Measurements from ENCODE around the gene VWA3A.
"Not testable (repeated sequence)": the region's sequence is repeated elsewhere in the genome, so short reads cannot be mapped to it uniquely, and the experiment has no call there.

VWA3A gene

GRCh38 chr16:22195695-22196558 is 103.6 kb downstream of the VWA3A start:
- H3K27me3 ChIP-seq (ENCODE audit: insufficient read depth, poor library complexity, severe bottlenecking): no peaks in the 10 kb centered on the region
- H3K4me3 ChIP-seq (replicated peaks; ENCODE audit: insufficient read depth, low read length): peak overlapping the region; percentile 82
- 0 out of 2 replicates have a peak, but pooled peaks have one; percentile 15 for TF ChIP-seq GABPA (IDR thresholded peaks at IDR 0.05; ENCODE audit: low read depth)
- peak; percentile 53 for TF ChIP-seq CTCF (IDR thresholded peaks at IDR 0.05; ENCODE audit: insufficient read depth, low read length)
- TF ChIP-seq, protein P1, sequence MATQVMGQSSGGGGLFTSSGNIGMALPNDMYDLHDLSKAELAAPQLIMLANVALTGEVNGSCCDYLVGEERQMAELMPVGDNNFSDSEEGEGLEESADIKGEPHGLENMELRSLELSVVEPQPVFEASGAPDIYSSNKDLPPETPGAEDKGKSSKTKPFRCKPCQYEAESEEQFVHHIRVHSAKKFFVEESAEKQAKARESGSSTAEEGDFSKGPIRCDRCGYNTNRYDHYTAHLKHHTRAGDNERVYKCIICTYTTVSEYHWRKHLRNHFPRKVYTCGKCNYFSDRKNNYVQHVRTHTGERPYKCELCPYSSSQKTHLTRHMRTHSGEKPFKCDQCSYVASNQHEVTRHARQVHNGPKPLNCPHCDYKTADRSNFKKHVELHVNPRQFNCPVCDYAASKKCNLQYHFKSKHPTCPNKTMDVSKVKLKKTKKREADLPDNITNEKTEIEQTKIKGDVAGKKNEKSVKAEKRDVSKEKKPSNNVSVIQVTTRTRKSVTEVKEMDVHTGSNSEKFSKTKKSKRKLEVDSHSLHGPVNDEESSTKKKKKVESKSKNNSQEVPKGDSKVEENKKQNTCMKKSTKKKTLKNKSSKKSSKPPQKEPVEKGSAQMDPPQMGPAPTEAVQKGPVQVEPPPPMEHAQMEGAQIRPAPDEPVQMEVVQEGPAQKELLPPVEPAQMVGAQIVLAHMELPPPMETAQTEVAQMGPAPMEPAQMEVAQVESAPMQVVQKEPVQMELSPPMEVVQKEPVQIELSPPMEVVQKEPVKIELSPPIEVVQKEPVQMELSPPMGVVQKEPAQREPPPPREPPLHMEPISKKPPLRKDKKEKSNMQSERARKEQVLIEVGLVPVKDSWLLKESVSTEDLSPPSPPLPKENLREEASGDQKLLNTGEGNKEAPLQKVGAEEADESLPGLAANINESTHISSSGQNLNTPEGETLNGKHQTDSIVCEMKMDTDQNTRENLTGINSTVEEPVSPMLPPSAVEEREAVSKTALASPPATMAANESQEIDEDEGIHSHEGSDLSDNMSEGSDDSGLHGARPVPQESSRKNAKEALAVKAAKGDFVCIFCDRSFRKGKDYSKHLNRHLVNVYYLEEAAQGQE (IDR thresholded peaks at IDR 0.05; ENCODE audit: insufficient replicate concordance, low read depth): no peak
- TF ChIP-seq POLR2AphosphoS5 (IDR thresholded peaks at IDR 0.05; ENCODE audit: low read depth): no peak
- TF ChIP-seq SPI1 (IDR thresholded peaks at IDR 0.05; ENCODE audit: borderline replicate concordance, low read depth): 0 out of 2 replicates have a peak, but pooled peaks have one; percentile 30
- H3K27ac ChIP-seq (replicated peaks): peak overlapping the region; percentile 27
- peak in 1 of 2 experiments; percentile 82 for DNase-seq (ENCODE audit: low read depth in 1 of 2, low spot score in 1 of 2)

DNA sequence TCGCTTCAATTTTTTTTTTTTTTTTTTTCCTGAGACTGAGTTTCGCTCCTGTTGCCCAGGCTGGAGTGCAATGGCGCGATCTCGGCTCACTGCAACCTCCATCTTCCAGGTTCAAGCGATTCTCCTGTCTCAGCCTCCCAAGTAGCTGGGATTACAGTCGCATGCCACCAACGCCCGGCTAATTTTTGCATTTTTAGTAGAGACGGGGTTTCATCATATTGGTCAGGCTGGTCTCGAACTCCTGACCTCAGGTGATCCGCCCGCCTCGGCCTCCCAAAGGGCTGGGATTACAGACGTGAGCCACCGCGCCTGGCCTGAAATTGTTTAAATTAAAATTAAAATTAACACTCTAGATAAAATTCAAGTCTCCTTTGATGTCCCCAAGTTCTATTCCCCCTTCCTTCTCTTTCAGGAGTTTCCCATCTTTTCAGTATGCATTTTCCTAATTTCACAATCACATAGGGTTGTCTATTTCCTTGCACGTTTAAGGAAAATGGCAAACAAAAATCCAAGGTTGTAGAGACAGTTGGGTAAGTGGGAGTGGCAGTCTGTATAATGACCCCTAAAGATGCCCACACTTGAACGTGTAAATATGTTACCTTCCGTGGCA is 104.3 kb downstream of the VWA3A start:
- H3K27ac ChIP-seq (replicated peaks); H3K27me3 ChIP-seq (ENCODE audit: insufficient read depth, poor library complexity, severe bottlenecking): not testable (repeated sequence)
- H3K4me3 ChIP-seq (replicated peaks; ENCODE audit: insufficient read depth, low read length): peak overlapping the region; percentile 82
- peak in 1 of 2 experiments; percentile 51 for DNase-seq (ENCODE audit: low read depth in 1 of 2, low spot score in 1 of 2)

GRCh38 chr16:22198547-22199293 is 106.4 kb downstream of the VWA3A start:
- no peak overlapping the region for H3K27ac ChIP-seq (replicated peaks)
- H3K27me3 ChIP-seq (ENCODE audit: insufficient read depth, poor library complexity, severe bottlenecking): no peaks in the 10 kb centered on the region
- no peak for DNase-seq (ENCODE audit: low read depth in 1 of 2, low spot score in 1 of 2)
- no peak for TF ChIP-seq SPI1 (IDR thresholded peaks at IDR 0.05; ENCODE audit: borderline replicate concordance, low read depth)
- TF ChIP-seq, protein P1 (IDR thresholded peaks at IDR 0.05; ENCODE audit: insufficient replicate concordance, low read depth): no peak
- no peak for TF ChIP-seq POLR2AphosphoS5 (IDR thresholded peaks at IDR 0.05; ENCODE audit: low read depth)
- peak; percentile 6 for TF ChIP-seq CTCF (IDR thresholded peaks at IDR 0.05; ENCODE audit: insufficient read depth, low read length)
- TF ChIP-seq GABPA (IDR thresholded peaks at IDR 0.05; ENCODE audit: low read depth): no peak
- H3K4me3 ChIP-seq (replicated peaks; ENCODE audit: insufficient read depth, low read length): no peak overlapping the region

- TF ChIP-seq CTCF (IDR thresholded peaks at IDR 0.05; ENCODE audit: insufficient read depth, low read length): no peak
- TF ChIP-seq POLR2AphosphoS5 (IDR thresholded peaks at IDR 0.05; ENCODE audit: low read depth): no peak
- TF ChIP-seq GABPA (IDR thresholded peaks at IDR 0.05; ENCODE audit: low read depth): no peak
- no peak for TF ChIP-seq SPI1 (IDR thresholded peaks at IDR 0.05; ENCODE audit: borderline replicate concordance, low read depth)
- TF ChIP-seq, protein P1 (IDR thresholded peaks at IDR 0.05; ENCODE audit: insufficient replicate concordance, low read depth): no peak
- Histone ChIP-seq H3K27me3 (ENCODE audit: insufficient read depth, poor library complexity, severe bottlenecking) (no peaks in the 10 kb centered on the region), H3K4me3 (replicated peaks; ENCODE audit: insufficient read depth, low read length) (no peak overlapping the region), H3K27ac (replicated peaks) (no peak overlapping the region)
- no peak for DNase-seq (ENCODE audit: low read depth in 1 of 2, low spot score in 1 of 2)
Measured at GRCh38 chr16:22202261-22202637, 109.9 kb downstream of the VWA3A start.

Measured in HL-60 (cell line).